GM21717 (cell line): Measurements from ENCODE around the gene C9orf153.
"Not testable (repeated sequence)": the region's sequence is repeated elsewhere in the genome, so short reads cannot be mapped to it uniquely, and the experiment has no call there.

Source experiments
- ATAC-seq: cut with Tn5 transposase; IDR thresholded peaks from one replicate; pipeline ENCODE4 v1.9.1; 2021; ENCODE audit warnings: mild to moderate bottlenecking, moderate library complexity; ENCODE audit not compliant: unreplicated experiment

Gene C9orf153

DNA sequence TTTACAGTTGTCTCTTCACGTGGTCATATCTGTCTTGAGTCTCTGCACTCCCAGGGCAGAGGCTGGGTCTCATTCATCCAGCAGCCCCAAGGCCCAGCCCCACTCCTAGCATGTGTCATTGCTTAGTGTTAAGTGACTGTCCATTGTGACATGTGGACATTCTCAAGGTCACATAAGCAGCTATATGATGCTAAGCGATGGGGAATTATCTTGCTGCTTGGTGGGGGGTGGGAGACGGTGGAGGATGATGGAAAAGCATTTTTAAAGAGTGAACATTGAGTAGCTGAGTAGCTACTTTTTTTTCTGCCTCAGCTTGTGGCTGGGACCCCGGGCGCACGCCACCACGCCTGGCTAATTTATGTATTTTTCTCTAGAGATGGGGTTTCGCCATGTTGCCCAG, at the start of gene C9orf153:
TSS of gene C9orf153 (minus strand) at position 101 of the 400 bp plus-strand sequence. CDS start 30,054 bp downstream, outside the sequence.
- no peak for ATAC-seq

DNA sequence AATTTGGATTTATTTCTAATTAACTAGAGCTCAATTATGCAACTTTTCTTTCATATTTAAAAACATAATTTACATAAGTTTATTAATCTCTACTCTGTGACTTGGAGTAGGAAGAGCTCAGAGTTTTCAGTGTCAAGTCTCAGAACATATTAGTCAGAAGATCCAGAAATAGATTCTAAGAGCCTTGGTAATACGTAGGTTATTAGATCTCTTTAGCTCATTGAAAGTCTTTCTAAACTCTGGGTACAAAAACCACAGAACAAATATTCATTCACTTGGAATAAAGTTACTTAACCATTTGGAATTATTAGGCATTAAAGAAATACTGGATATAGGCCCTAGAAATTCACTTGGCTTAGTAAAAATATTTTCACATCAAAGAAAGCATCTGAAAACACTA, 49.2 kb upstream of the C9orf153 start:
- ATAC-seq = no peak

DNA sequence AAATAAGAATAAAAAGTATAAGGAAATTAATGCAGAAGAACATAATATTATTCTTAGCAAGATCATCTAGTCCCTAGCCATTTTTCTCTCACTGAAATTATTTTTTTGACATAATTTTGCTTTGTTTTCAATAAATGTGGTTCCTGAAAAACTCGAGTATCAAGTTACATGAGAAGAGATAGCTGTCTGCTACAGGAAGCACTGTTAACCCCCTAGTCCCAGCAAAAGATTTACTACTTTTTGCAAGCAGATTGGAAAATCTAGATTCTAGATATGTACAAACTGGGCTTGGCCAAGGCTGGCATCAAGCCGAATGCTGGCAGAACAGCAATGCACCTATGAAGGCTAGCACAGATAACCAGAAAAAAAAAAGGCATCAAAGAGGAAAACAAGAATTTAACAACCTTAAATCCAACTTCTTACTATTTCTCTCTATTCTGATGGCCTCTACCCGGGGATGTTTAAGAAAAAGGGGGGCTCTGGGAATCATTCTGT, 44.8 kb upstream of the C9orf153 start:
- no peak for ATAC-seq

DNA sequence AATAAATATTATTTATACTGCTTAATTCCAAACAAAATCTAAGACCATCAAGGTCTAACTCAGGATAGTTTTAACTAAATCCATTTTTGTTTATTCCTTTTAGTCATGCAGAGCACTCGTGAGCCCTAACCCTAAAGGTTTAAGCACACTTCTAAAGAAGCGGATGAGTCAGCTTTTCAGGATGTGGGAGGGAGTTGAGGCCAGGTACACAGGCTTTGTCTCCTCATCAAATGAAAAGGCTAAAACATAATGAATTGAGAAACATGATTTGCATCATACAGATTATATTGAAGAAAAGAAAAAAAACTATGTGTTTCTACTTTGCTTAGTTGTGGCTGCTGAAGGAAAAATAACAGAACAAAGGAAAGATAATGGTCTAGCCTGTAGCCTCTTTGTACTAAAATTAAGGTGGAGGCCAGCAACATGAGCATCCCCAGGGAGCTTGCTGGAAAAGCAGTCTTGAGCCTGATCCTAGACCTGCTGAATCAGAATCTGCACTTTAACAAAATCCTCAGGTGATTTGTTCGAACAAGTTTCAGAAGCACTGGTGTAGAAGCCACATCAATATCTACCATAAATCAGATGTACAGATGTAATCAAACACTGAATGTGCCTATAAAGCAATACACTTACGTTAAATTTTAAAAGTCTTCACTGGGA, 44.0 kb upstream of the C9orf153 start:
- ATAC-seq = no peak

DNA sequence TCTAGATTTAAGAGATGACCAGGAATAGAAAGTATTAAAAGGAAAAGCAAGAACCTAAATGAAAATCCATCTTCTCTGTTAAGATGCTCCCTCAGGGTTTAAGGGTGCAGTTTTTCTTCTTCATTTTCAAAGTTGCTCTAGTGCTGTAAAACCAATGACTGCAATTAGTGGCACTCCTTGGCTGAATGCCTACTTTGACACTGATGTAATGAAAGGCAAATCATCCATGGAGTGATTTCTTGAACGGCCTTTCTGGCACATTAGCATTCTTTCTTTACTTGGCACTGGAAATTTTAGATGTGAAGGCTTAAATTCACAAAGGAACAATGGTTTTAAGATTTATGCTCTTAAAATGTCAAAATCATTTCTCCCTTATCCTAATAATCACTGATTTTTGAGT, 42.2 kb upstream of the C9orf153 start:
- ATAC-seq = no peak

DNA sequence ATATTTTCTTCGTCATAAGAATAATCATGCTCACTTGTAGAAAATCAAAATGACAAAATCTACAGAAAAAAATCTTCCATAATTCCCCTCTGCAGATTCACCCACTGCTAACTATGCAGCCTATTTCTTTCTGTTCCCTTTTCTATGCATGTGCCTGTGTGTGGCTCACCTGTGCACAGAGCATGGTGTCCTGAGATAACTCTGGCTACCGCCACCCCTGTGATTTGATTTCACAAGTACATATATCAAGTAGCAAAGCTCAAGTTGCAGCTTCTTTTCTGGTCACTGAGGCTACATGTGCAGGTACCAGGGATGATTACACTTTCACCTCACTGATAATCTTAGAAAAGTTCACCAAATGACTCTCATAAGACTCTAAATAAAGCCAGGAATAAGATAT, 41.2 kb upstream of the C9orf153 start:
- ATAC-seq = no peak

DNA sequence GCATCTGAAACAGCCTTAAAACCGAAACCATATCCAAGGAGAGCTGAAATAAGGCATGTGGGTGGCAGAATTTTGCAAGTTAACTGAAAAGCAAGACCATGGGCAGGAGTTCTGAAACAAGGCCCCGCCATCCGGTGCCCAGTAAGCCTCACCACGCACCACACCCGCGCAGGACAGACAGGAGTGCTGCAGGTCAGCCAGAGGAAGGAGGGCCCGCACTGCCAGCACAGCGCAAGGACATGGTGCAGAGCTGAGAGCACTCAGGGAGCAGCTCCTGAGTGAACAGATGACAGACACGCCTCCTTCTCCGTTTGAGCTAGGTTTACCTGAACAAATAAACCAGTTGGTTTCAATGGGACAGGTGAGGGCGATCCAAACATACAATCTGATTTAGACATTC, 39.4 kb upstream of the C9orf153 start:
- no peak for ATAC-seq

DNA sequence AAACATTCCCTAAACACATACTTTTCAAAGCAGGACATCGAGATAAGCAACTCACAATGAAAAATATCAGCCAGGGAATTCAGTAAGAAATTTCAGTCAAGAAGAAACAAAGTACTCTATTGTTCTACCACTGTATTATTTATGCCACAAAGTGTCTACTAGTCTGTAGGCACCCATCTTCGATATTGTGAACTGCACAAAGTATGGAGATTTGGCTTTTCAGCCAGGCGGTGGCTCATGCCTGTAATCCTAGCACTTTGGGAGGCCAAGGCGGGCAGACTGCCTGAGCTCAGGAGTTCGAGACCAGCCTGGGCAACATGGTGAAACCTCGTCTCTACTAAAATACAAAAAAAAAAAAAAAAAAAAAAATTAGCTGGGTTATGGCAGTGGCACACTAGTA, 30.9 kb upstream of the C9orf153 start:
- not testable (repeated sequence) for ATAC-seq

DNA sequence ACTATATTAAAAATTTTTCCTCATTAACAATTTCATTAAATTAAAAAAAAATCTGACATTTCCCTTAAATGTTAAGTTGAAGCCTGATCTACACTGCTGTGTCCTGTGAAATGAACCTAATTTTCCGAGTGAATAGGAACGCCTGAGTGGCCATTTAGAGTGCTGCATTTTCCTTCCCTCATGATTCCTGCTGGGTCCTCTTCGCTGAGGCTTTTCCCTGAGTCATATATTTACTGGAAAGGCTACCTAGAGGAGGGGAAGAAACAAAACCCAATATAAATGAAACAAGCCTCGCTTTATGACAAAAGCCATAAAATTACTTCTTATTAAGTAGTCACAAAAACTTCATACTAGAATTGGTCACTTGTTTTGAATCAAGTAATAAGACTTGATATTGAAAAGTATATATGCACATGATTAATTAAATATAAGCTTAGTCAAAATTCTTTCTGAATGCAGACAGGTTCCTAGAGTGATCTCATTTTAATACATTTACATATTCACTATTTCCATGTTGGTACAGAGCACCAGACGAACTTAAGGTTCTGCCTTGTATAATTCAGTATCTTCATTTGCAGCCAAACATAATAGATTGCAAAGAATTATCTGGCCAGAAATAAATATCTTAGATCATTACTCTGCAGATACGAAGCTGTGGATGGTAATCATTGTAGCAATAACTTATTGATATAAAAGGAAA, 29.2 kb upstream of the C9orf153 start:
- ATAC-seq = no peak

DNA sequence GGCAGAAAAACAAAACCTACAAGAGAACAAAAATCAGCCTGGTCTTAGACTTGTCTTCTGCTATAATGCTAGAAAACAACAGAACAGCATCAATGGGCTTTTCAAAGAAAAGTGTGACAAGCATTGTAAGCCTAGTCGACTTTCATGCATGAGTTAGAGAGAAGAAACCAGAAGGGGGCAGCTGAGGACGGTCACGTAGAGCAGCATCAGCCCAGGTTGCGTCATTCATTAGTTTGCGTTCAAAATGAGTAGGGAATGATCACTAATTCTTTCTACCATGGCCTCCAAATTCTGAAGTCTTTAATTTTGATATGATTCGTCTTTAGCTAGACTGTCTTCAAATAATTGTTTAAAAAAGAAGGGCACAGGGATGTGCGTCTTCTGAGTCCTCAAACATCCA, 27.6 kb upstream of the C9orf153 start:
- no peak for ATAC-seq

DNA sequence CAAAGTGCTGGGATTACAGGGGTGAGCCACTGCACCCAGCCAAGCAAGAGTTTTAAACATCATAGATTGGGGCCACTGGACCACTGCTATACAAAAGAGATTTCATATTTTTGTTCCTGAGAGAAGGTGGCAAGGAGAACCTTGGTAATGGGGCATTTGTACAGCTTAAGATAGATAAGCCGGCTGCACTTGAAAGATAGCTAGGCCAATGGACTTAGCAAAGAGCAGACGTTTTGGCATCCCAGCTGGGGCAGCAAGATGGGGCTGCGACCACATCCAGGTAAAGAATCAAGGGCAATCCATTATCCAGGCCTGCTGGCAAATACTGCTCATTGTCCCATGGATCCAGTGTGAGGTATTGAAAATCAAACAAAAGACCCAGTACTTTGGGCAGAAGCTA, 26.8 kb upstream of the C9orf153 start:
- no peak for ATAC-seq

DNA sequence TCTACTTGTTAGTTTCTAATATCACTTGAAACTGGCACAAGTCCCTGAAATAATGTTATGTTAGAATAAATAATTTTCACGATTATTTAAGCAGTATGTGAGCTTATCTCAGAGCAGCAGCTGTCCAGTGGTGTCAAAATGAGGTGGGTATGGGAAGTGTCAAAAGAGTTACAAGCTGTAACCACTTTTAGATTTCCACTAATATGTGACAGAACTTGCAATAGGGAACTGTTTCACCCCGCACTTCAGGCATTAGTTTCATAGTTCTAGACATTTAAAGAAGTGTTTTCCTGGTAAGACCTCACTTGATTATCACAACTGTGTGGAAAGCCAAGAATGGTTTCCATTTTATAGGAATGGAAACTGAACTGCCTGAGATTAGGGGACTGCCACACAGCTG, 25.8 kb upstream of the C9orf153 start:
- ATAC-seq = no peak

DNA sequence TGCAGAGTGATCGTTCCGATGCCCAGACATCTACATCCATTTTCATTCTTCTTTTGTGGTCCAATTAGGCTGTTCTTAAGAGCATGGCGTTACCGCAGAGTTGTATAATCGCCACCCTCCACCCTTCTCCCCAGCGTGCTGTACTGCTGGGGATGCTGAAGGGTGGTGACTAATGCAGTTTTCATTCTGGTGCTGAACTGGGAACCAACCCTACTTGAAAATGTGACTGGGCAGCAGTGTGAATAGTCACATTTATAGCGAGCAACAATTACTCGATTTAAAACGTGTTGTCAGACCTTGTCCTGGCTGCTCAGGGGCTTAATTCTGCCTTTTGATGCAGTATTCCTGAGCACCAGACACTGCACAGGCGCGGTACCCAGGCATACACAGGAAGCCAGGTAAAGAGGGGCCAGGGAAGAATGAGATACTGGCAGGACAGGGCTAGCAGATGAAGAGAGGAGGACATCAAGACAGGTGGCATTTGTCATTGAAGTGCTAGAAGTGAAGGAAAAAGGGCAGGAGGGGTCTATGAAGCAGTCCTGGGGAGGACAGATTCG, 23.6 kb upstream of the C9orf153 start:
- peak; percentile 30 for ATAC-seq

DNA sequence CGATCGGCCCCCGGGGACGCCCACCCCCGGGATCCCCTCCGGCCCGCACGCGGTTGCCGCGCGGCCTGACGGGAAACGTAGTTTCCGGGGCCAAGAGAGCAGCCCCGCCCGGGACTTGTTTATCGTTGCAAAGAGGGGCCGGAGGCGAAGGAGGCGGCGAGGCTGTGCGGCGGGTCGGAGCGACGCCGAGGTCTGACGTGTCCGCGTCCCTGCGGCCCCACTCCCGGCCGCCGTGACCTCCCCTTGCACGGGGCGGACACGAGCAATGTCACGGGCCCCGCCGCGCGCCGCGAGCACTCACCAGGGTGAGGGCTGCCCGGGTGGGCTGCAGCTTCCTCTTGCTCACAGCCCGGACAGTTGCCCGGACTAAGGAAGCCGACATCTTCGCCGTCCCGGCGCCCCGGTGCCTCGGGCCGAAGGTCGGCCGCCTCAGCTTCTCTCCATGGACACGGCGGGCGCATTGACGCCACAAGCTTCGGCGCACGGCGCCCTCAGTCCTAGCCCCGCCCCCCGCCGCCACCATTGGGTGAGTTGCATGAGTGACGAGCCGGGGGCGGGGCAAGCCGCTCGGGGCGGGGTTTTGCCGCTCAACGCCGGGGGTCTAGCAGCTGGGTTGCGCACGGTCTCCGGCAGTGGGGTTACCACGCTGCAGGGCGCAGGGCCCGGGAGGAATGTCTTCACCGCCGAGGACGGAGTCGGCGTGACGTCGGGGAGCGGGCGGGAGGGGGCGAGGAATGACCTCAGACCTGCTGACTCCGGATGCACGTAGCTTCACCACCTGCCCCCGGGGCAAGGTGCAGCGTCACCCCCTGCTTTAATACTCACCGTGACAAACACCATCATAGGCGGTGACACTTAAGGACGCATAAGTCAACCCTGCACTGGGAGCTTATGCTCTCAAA, 22.9 kb upstream of the C9orf153 start, which contains the start of gene ISCA1:
TSS of gene ISCA1 (minus strand) at position 462 of the 902 bp plus-strand sequence. CDS start at position 382, 80 bp downstream.
- peak; percentile 81 for ATAC-seq

DNA sequence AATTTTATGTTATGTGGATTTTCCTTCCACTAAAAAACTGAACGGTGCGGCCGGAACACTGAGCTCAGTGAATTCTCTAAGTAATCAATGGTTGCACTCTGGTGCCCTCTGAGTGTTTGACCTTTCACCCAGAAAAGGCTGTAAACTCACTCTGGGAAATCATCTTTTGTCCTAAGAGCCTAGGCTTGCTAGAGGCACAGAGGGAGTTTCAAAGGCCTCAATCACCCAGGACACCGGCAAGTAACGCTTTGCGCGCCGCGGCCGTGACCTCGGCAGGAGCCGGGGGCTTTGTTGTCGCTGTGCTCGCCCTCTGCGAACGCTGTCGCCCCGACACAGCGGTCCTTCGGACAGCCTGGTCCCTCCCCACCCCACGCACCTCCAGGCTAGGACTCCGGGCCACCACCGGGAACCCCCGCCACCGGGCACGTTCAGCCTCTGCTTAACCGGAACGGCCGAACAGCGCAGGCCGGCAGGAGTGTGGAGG, 22.2 kb upstream of the C9orf153 start:
- ATAC-seq = peak; percentile 32

DNA sequence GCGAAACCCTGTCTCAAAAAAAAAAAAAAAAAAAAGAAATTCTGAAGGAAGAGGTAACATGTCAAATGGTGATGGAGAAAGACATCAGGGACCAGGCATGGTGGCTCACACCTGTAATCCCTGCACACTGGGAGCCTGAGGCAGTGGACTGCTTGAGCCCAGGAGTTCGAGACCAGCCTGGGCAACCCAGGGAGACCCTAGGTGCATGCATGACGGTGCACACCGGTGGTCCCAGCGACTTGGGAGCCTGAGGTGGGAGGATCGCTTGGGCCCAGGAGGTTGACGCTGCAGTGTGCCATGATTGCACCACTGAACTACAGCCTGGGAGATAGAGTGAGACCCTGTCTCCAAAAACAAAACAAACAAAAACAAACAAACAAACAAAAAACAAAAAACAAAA, 21.1 kb upstream of the C9orf153 start:
- no peak for ATAC-seq

DNA sequence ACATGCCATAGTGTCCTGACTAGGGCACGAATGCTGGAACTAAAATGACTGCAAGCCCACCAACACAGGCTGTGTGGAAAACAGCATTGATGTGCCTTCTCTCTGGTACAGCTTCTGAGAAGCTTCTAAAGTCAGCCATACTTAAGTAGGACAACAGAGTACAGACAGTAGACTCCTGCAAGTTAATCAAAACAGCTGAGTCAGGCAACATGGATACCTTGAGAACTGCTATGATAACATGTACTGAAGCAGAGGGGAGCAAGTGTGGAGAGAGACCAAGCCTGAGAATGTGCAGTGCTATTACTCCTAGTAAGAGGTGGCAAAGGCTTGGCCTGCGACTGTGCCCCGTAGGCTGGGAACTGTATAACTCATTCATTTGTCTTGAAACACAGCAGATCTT, 20.4 kb upstream of the C9orf153 start:
- ATAC-seq = no peak

DNA sequence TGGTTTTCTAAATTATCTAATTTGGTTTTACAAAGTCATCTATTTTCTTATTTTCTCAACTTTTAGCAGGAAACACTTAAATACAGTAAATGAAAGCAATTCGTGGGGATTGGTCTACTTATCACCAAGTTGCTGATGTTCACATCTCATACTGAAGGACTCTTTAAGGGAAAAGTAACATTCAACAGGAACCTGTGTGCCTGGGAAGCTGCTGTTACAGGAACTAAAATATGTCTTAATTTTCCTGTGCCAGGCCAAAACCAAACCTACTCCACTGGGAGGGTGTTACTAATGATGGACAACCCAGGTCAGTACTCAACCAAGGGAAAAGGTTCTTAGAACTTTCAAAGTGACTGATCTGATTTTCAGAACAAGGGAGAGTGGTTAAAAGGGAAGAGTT, 17.6 kb upstream of the C9orf153 start:
- no peak for ATAC-seq

DNA sequence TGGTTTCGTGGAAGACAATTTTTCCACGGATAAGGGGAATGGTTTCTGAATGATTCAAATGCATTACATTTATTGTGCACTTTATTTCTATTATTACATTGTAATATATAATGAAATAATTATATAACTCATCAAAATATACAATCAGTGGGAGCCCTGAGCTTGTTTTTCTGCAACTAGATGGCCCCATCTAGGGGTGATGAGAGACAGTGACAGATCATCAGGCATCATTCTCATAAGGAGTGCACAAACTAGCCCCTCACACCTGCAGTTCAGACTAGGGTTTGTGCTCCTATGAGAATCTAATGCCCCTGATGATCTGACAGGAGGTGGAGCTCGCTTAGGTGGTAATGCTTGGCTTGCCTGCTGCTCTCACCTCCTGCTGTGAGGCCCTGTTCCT, 16.5 kb upstream of the C9orf153 start:
- ATAC-seq = no peak

DNA sequence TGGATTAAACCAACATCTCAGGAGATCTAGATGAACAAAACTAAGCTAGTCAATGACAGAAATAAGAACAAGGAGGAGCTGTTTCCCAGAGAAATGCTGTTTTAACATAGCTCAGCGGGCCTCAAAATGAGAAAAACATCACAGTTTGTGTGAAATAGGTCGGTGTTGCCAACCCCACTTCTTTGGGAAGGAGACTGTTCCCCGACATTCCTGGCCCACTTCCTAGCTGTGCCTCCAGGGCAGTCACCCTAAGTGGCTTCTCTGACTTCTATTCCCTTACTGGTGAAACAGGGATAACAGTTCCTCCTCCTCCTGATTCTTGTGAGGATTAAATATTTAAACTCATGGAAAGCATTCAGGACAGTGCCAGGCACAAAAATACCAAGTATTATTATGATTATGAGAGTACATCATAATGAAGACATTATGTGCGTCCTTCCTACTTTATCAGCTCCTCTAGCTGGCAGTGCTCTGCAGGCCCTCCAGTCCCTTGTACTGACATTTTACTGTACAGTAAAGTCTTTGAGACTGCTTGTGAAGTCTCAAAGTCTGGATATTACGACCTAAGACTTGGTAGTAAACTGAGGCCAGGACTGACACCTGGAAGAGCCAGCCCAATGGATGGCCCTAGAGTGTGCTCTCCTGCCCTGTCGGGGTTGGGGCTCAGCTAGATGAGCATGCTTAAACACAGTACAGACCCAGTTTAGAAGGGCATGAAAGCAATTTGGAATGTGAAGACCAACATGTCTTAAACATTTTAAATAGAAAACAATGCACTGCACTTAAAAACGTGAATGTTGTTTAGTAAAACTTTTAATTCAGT, 15.6 kb upstream of the C9orf153 start:
- ATAC-seq = no peak
